HEK293 (cell line): ENCODE results near the gene FCHO1.

ENCODE experiments used
- CTCF ChIA-PET: fragments of 350-600 bp; formaldehyde crosslinking; extraction: SDS; loops from one replicate; lab custom pipeline; 2021; ENCODE audit warnings: antibody characterized with exemption; lab: Yijun Ruan, JAX
- POLR2A ChIA-PET: fragments of 300-600 bp; formaldehyde crosslinking; extraction: SDS; loops from one replicate; lab custom pipeline; 2020; ENCODE audit warnings: antibody characterized with exemption, inconsistent platforms; lab: Yijun Ruan, JAX
- H3K27ac ChIP-seq: fragments of 200-500 bp; sonication (Bioruptor generic); 2 replicates; pipeline ENCODE4 v1.5.1; 2014; ENCODE audit warnings: low read depth, low read length, control low read depth, inconsistent platforms; ENCODE audit errors: extremely low read depth
- H3K36me3 ChIP-seq, 2 experiments: fragments of 200-500 bp in 1 of 2; sonication (Bioruptor generic) in 1 of 2; 1 replicate in 1 of 2; 2 replicates in 1 of 2; pipeline ENCODE4 v1.5.1; 2014 to 2017; ENCODE audit warnings: inconsistent platforms in 2 of 2, low read length in 2 of 2; ENCODE audit not compliant: control insufficient read depth in 2 of 2, insufficient read depth in 1 of 2
- H3K4me1 ChIP-seq: fragments of 200-500 bp; sonication (Bioruptor generic); 2 replicates; pipeline ENCODE4 v1.5.1; 2014; ENCODE audit warnings: mild to moderate bottlenecking, low read length, inconsistent platforms; ENCODE audit not compliant: control insufficient read depth, insufficient read depth
- H3K4me3 ChIP-seq: 2 replicates; pipeline ENCODE4 v1.5.1; 2011; ENCODE audit warnings: low read depth, mild to moderate bottlenecking, control low read depth, low read length, moderate library complexity
- H3K9me3 ChIP-seq: fragments of 200-500 bp; sonication (Bioruptor generic); 2 replicates; pipeline ENCODE4 v1.5.1; 2014; ENCODE audit warnings: low read depth, low read length, inconsistent platforms; ENCODE audit not compliant: control insufficient read depth, insufficient read depth
- KLF16 ChIP-seq: fragments of 450-650 bp; formaldehyde crosslinking; IDR thresholded peaks from 2 replicates; pipeline ENCODE4 v1.5.1; 2017; ENCODE audit warnings: missing biosample characterization, missing genetic modification characterization
- OSR2 ChIP-seq: fragments of 450-650 bp; formaldehyde crosslinking; IDR thresholded peaks from 2 replicates; pipeline ENCODE4 v1.5.1; 2016; ENCODE audit warnings: missing biosample characterization, missing genetic modification characterization
- PBX3 ChIP-seq: sonication (generic); formaldehyde crosslinking; IDR thresholded peaks from 2 replicates; pipeline ENCODE4 v1.8.1; 2022; ENCODE audit warnings: mild to moderate bottlenecking, moderate library complexity, missing genetic modification reagents
- SALL2 ChIP-seq: fragments of 450-650 bp; formaldehyde crosslinking; IDR thresholded peaks from 2 replicates; pipeline ENCODE4 v1.5.0; 2017; ENCODE audit warnings: missing biosample characterization, mild to moderate bottlenecking, missing genetic modification characterization, borderline replicate concordance
- ZBTB20 ChIP-seq: fragments of 450-650 bp; formaldehyde crosslinking; IDR thresholded peaks from 2 replicates; pipeline ENCODE4 v1.5.1; 2016; ENCODE audit warnings: missing biosample characterization, missing genetic modification characterization
- ZFHX2 ChIP-seq: fragments of 450-650 bp; formaldehyde crosslinking; conservative IDR thresholded peaks from 2 replicates; pipeline ENCODE4 v1.5.1; 2016; ENCODE audit warnings: missing biosample characterization, missing genetic modification characterization
- ZFP37 ChIP-seq: fragments of 450-650 bp; formaldehyde crosslinking; IDR thresholded peaks from 2 replicates; pipeline ENCODE4 v1.5.1; 2016; ENCODE audit warnings: missing biosample characterization, missing genetic modification characterization
- ZFP69B ChIP-seq: fragments of 450-650 bp; formaldehyde crosslinking; IDR thresholded peaks from 2 replicates; pipeline ENCODE4 v1.5.1; 2016; ENCODE audit warnings: missing biosample characterization, missing genetic modification characterization
- ZNF132 ChIP-seq: fragments of 450-650 bp; formaldehyde crosslinking; IDR thresholded peaks from 2 replicates; pipeline ENCODE4 v1.5.1; 2017; ENCODE audit warnings: missing biosample characterization, missing genetic modification characterization, borderline replicate concordance
- ZNF155 ChIP-seq: fragments of 450-650 bp; formaldehyde crosslinking; IDR thresholded peaks from 2 replicates; pipeline ENCODE4 v1.5.1; 2016; ENCODE audit warnings: missing biosample characterization, missing genetic modification characterization
- ZNF16 ChIP-seq: fragments of 450-650 bp; formaldehyde crosslinking; IDR thresholded peaks from 2 replicates; pipeline ENCODE4 v1.5.1; 2016; ENCODE audit warnings: low read depth, missing biosample characterization, missing genetic modification characterization
- ZNF221 ChIP-seq: fragments of 450-650 bp; formaldehyde crosslinking; IDR thresholded peaks from 2 replicates; pipeline ENCODE4 v1.5.1; 2017; ENCODE audit warnings: missing biosample characterization, missing genetic modification characterization, borderline replicate concordance
- ZNF302 ChIP-seq: fragments of 450-650 bp; formaldehyde crosslinking; IDR thresholded peaks from 2 replicates; pipeline ENCODE4 v1.5.1; 2016; ENCODE audit warnings: missing biosample characterization, missing genetic modification characterization, low read depth
- ZNF391 ChIP-seq: fragments of 450-650 bp; formaldehyde crosslinking; IDR thresholded peaks from 2 replicates; pipeline ENCODE4 v1.5.1; 2016; ENCODE audit warnings: low read depth, missing biosample characterization, missing genetic modification characterization, borderline replicate concordance
- ZNF488 ChIP-seq: fragments of 450-650 bp; formaldehyde crosslinking; IDR thresholded peaks from 2 replicates; pipeline ENCODE4 v1.5.1; 2016; ENCODE audit warnings: missing biosample characterization, missing genetic modification characterization
- ZNF521 ChIP-seq: fragments of 450-650 bp; formaldehyde crosslinking; IDR thresholded peaks from 2 replicates; pipeline ENCODE4 v1.5.1; 2017; ENCODE audit warnings: missing biosample characterization, mild to moderate bottlenecking, missing genetic modification characterization
- ZNF530 ChIP-seq: fragments of 450-650 bp; formaldehyde crosslinking; IDR thresholded peaks from 2 replicates; pipeline ENCODE4 v1.5.1; 2016; ENCODE audit warnings: low read depth, missing biosample characterization, missing genetic modification characterization
- ZNF558 ChIP-seq: fragments of 450-650 bp; formaldehyde crosslinking; IDR thresholded peaks from 2 replicates; pipeline ENCODE4 v1.5.1; 2016; ENCODE audit warnings: missing biosample characterization, missing genetic modification characterization
- ZNF561 ChIP-seq: fragments of 450-650 bp; IDR thresholded peaks from 2 replicates; pipeline ENCODE4 v1.5.1; 2018; ENCODE audit warnings: missing biosample characterization, missing genetic modification characterization, borderline replicate concordance
- ZNF654 ChIP-seq: fragments of 450-650 bp; formaldehyde crosslinking; IDR thresholded peaks from 2 replicates; pipeline ENCODE4 v1.5.1; 2016; ENCODE audit warnings: low read depth, missing biosample characterization, missing genetic modification characterization
- ZNF670 ChIP-seq: fragments of 450-650 bp; formaldehyde crosslinking; IDR thresholded peaks from 2 replicates; pipeline ENCODE4 v1.5.1; 2016; ENCODE audit warnings: missing biosample characterization, missing genetic modification characterization, low read depth
- ZNF707 ChIP-seq: fragments of 450-650 bp; formaldehyde crosslinking; IDR thresholded peaks from 2 replicates; pipeline ENCODE4 v1.5.1; 2016; ENCODE audit warnings: missing biosample characterization, missing genetic modification characterization
- ZNF768 ChIP-seq: fragments of 450-650 bp; formaldehyde crosslinking; IDR thresholded peaks from 2 replicates; pipeline ENCODE4 v1.5.1; 2018; ENCODE audit warnings: missing biosample characterization, mild to moderate bottlenecking, missing genetic modification characterization
- ZNF791 ChIP-seq: fragments of 450-650 bp; formaldehyde crosslinking; IDR thresholded peaks from 2 replicates; pipeline ENCODE4 v1.5.1; 2016; ENCODE audit warnings: missing biosample characterization, missing genetic modification characterization
- ZSCAN30 ChIP-seq: fragments of 450-650 bp; IDR thresholded peaks from 2 replicates; pipeline ENCODE4 v1.5.1; 2018; ENCODE audit warnings: missing biosample characterization, mild to moderate bottlenecking, missing genetic modification characterization, moderate library complexity
- TF ChIP-seq, protein P1 (sequence below): fragments of 450-650 bp; formaldehyde crosslinking; IDR thresholded peaks from 2 replicates; pipeline ENCODE4 v1.5.1; 2016; ENCODE audit warnings: missing biosample characterization, missing genetic modification characterization
- TF ChIP-seq, protein P2 (sequence below): fragments of 450-650 bp; formaldehyde crosslinking; IDR thresholded peaks from 2 replicates; pipeline ENCODE4 v1.5.1; 2017; ENCODE audit warnings: missing biosample characterization, missing genetic modification characterization
- TF ChIP-seq, protein P3 (sequence below): fragments of 450-650 bp; formaldehyde crosslinking; optimal IDR thresholded peaks from 2 replicates; pipeline ENCODE3; 2016; ENCODE audit warnings: missing biosample characterization, mild to moderate bottlenecking, missing genetic modification characterization
- TF ChIP-seq, protein P4 (sequence below): fragments of 450-650 bp; formaldehyde crosslinking; IDR thresholded peaks from 2 replicates; pipeline ENCODE4 v1.5.1; 2016; ENCODE audit warnings: missing biosample characterization, missing genetic modification characterization

FCHO1 gene

DNA sequence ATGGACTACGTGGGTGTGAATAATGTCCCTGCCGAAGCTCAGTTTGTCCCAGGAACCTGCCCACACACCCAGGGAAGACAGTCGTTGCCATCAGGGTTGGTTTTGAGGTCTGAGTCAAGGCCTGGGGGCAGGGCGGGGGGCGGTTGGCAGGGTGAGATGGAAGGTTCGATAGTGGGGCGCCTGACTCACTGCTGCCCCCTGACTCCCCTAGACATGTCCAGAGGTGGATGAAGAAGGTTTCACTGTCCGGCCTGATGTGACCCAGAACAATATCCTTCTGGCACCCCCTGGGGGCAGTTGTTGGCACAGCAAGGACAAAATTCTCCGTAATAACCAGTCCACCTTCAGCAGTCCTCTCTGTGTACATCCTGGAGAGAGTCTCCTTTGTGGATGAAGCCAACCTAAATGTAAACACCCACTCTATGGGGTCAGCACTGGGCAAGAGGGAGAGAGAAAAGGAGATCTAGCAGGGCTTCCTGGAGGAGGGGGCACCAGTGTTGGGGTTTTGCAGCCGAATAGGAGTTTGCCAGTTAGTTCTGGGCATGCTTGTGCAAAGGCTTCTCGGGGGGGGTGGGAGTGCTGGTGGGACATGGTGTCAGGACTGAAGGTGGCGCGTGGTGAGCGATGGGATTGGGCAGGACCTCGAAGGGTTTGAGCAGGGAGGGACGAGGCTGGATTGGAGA lies 24.1 kb downstream of the FCHO1 start:
- Histone ChIP-seq H3K27ac (no peak overlapping the region), H3K4me3 (no peak overlapping the region), H3K9me3 (no peaks in the 10 kb centered on the region), H3K4me1 (no peaks in the 10 kb centered on the region), H3K36me3 (no peaks in the 10 kb centered on the region)
- CTCF ChIA-PET = interaction anchor here (0.6 to 3.2 kb wide), 29 partner anchors 8 to 362 kb away, joined by 3 to 16 read pairs (median 4); partner anchors contain the start of gene UNC13A
- POLR2A ChIA-PET = no interaction called here
- TF ChIP-seq, protein P1, sequence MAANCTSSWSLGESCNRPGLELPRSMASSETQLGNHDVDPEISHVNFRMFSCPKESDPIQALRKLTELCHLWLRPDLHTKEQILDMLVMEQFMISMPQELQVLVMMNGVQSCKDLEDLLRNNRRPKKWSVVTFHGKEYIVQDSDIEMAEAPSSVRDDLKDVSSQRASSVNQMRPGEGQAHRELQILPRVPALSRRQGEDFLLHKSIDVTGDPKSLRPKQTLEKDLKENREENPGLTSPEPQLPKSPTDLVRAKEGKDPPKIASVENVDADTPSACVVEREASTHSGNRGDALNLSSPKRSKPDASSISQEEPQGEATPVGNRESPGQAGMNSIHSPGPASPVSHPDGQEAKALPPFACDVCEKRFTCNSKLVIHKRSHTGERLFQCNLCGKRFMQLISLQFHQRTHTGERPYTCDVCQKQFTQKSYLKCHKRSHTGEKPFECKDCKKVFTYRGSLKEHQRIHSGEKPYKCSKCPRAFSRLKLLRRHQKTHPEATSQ = no peak
- TF ChIP-seq ZNF707 (tag by site-specific recombination) (no peak), ZNF391 (tag by site-specific recombination) (no peak), ZNF530 (tag by site-specific recombination) (no peak), OSR2 (tag by site-specific recombination) (no peak), ZSCAN30 (tag by site-specific recombination) (no peak), ZFHX2 (tag by site-specific recombination) (peak; percentile 88), ZNF654 (tag by site-specific recombination) (peak; percentile 31; the same call in 1 of the 2 replicates), ZNF155 (tag by site-specific recombination) (no peak), PBX3 (CRISPR knock-in tag) (no peak), SALL2 (no peak), ZBTB20 (tag by site-specific recombination) (no peak), ZNF558 (tag by site-specific recombination) (no peak), ZNF791 (no peak), KLF16 (tag by site-specific recombination) (no peak), ZNF521 (tag by site-specific recombination) (no peak), ZNF16 (no peak), ZNF302 (tag by site-specific recombination) (no peak), ZNF768 (tag by site-specific recombination) (no peak), ZNF132 (no peak), ZNF221 (no peak), ZNF670 (tag by site-specific recombination) (no peak), ZFP69B (tag by site-specific recombination) (no peak), ZFP37 (tag by site-specific recombination) (no peak), ZNF488 (no peak), ZNF561 (tag by site-specific recombination) (no peak)
- TF ChIP-seq, protein P2, sequence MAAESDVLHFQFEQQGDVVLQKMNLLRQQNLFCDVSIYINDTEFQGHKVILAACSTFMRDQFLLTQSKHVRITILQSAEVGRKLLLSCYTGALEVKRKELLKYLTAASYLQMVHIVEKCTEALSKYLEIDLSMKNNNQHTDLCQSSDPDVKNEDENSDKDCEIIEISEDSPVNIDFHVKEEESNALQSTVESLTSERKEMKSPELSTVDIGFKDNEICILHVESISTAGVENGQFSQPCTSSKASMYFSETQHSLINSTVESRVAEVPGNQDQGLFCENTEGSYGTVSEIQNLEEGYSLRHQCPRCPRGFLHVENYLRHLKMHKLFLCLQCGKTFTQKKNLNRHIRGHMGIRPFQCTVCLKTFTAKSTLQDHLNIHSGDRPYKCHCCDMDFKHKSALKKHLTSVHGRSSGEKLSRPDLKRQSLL (tag by site-specific recombination) = no peak
- TF ChIP-seq, protein P3, sequence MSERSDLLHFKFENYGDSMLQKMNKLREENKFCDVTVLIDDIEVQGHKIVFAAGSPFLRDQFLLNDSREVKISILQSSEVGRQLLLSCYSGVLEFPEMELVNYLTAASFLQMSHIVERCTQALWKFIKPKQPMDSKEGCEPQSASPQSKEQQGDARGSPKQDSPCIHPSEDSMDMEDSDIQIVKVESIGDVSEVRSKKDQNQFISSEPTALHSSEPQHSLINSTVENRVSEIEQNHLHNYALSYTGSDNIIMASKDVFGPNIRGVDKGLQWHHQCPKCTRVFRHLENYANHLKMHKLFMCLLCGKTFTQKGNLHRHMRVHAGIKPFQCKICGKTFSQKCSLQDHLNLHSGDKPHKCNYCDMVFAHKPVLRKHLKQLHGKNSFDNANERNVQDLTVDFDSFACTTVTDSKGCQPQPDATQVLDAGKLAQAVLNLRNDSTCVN (tag by site-specific recombination) = no peak
- TF ChIP-seq, protein P4, sequence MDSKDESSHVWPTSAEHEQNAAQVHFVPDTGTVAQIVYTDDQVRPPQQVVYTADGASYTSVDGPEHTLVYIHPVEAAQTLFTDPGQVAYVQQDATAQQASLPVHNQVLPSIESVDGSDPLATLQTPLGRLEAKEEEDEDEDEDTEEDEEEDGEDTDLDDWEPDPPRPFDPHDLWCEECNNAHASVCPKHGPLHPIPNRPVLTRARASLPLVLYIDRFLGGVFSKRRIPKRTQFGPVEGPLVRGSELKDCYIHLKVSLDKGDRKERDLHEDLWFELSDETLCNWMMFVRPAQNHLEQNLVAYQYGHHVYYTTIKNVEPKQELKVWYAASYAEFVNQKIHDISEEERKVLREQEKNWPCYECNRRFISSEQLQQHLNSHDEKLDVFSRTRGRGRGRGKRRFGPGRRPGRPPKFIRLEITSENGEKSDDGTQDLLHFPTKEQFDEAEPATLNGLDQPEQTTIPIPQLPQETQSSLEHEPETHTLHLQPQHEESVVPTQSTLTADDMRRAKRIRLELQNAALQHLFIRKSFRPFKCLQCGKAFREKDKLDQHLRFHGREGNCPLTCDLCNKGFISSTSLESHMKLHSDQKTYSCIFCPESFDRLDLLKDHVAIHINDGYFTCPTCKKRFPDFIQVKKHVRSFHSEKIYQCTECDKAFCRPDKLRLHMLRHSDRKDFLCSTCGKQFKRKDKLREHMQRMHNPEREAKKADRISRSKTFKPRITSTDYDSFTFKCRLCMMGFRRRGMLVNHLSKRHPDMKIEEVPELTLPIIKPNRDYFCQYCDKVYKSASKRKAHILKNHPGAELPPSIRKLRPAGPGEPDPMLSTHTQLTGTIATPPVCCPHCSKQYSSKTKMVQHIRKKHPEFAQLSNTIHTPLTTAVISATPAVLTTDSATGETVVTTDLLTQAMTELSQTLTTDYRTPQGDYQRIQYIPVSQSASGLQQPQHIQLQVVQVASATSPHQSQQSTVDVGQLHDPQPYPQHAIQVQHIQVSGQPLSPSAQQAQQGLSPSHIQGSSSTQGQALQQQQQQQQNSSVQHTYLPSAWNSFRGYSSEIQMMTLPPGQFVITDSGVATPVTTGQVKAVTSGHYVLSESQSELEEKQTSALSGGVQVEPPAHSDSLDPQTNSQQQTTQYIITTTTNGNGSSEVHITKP (tag by site-specific recombination) = no peak
